Suprapubic skin (tissue), 3 donors: Measurements from ENCODE around the gene ASF1B.

ENCODE experiments used
- EP300 ChIP-seq: sonication (generic); formaldehyde crosslinking; IDR thresholded peaks from one replicate; pipeline ENCODE4 v1.6.1; 2017; ENCODE audit warnings: antibody characterized with exemption
- POLR2A ChIP-seq, 2 donors: fragments of 450-650 bp; IDR thresholded peaks; one replicate each; pipeline ENCODE4 v1.6.1; 2017; ENCODE audit warnings: antibody characterized with exemption in 2 of 2, mild to moderate bottlenecking in 2 of 2, moderate library complexity in 2 of 2
- TF ChIP-seq, protein P1 (sequence below), 2 donors: fragments of 200-600 bp in 1 of 2; fragments of 450-650 bp in 1 of 2; sonication (generic) in 1 of 2; IDR thresholded peaks; one replicate each; pipeline ENCODE4 v1.5.1; 2016 to 2019; ENCODE audit warnings: antibody characterized with exemption in 2 of 2, mild to moderate bottlenecking in 1 of 2, moderate library complexity in 1 of 2

DNA sequence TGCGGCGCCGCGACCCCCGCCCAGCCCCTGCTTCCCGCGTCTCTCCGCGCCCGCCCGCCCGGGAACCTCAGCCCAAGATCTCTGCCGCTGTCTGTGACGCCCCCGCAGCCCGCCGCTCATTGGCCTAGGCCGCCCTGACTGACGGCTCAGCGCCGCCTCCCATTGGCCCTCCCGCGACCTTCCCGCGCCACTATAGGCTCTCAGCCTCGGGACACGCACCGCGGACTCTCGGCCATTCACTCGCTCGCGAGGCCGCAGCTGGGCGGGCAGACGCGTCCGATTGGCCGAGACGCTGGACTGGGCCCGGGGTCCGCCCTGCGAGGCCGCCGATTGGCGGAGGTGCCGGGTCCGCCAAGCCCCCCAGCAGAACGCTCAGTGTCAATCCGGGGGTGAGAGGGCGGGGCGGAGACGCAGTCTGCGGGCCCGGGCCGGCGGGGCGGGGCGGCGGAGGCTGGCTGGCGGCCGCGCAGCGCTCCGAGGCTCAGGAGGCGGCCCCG, 18.7 kb downstream of the ASF1B start, which contains the start of gene PRKACA:
- TF ChIP-seq, protein P1, sequence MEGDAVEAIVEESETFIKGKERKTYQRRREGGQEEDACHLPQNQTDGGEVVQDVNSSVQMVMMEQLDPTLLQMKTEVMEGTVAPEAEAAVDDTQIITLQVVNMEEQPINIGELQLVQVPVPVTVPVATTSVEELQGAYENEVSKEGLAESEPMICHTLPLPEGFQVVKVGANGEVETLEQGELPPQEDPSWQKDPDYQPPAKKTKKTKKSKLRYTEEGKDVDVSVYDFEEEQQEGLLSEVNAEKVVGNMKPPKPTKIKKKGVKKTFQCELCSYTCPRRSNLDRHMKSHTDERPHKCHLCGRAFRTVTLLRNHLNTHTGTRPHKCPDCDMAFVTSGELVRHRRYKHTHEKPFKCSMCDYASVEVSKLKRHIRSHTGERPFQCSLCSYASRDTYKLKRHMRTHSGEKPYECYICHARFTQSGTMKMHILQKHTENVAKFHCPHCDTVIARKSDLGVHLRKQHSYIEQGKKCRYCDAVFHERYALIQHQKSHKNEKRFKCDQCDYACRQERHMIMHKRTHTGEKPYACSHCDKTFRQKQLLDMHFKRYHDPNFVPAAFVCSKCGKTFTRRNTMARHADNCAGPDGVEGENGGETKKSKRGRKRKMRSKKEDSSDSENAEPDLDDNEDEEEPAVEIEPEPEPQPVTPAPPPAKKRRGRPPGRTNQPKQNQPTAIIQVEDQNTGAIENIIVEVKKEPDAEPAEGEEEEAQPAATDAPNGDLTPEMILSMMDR (IDR thresholded peaks at IDR 0.05): no peak
- TF ChIP-seq POLR2A (IDR thresholded peaks at IDR 0.05): no peak
- TF ChIP-seq EP300: no peak
